GM18526 (cell line): ENCODE data around the gene DAPL1.

Experiments
- POLR2A ChIP-seq: IDR thresholded peaks from 3 replicates; pipeline ENCODE4 v1.6.1; 2011; ENCODE audit not compliant: insufficient read length; ENCODE audit errors: extremely low read depth

DAPL1 gene

DNA sequence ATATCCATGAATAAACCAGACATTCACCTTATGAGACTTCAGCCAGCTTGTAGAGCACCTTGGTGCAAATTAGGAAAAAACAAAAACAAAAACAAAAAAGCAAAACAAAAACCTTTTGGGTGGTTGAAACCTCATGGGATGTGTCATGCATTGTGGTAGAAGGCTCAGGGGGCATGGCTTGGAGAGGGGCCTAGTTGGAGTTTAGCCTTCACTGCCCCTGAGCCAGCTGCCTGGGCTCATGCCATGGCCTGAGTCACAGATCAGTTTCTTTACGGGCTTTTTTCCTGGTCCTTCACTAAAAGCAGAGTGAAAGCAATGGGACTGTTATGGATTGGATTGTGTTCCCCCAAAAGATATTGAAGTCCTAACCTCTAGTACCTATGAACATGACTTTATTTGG lies 22.0 kb upstream of the DAPL1 start:
- TF ChIP-seq POLR2A: no peak

GRCh38 chr2:158774681-158775080 lies 20.4 kb upstream of the DAPL1 start:
- no peak for TF ChIP-seq POLR2A

DNA sequence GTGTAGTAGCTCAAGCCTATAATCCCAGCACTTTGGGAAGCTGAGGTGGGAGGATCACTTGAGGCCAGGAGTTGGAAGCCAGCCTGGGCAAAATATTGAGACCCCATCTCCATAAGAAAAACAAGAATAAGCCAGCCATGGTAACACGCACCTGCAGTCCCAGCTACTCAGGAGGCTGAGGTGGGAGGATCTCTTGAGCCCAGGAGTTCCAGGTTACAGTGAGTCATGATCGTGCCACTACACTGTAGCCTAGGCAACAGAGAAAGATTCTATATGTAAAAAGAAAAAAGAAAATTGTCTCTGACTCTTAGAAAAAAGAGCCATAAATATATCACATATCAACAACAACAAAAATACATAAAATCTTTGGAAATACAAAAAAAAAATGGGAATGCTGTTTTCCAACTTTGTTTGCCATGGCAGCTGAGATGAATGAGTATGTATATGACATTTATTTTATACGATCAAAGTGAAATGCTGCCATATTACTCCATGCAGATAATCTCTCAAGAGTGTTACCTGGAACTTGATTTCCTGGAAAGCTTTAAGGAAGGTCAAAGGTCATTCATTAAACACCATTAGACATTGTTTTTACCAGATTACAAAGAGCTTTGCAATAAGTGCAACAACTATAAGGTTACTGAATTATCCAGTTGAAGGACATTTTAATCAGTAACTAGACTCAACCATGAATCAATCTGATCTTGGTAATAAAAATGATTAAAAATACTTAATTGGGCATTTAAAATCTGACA lies 19.7 kb upstream of the DAPL1 start:
- no peak for TF ChIP-seq POLR2A

DNA sequence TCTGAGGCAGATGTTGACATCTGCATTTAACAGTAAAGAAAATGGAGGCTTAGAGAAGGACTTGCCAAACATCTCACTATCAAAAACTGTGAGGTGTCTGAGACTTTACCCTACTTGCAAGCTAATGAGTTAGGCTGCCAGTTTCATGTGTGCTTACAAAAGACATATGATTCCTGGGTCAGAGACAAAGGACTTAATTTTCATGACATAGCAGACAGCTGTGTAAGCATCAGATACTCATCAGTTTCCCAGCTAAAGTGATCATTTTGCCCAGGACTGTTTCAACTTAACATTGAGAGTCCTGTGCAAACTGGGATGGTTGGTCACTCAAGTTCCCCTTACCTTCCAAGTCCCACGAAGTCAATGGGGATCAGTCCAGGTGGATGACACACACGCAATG lies 18.9 kb upstream of the DAPL1 start:
- TF ChIP-seq POLR2A: no peak

DNA sequence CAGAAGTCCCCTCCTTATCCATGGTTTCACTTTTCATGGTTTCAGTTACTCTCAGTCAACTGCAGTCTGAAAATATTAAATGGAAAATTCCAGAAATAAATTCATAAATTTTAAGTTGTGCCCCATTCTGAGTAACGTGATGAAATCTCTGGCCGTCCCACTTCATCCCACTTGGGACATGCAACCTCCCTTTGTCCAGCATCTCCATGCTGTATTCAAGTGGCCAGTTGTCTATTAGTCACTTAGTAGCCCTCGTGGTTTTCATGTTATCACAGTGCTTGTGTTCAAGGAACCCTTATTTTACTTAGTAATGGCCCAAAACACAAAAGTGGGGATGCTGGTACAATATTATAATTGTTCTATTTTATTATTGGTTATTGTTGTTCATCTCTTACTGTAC lies 18.0 kb upstream of the DAPL1 start:
- no peak for TF ChIP-seq POLR2A

DNA sequence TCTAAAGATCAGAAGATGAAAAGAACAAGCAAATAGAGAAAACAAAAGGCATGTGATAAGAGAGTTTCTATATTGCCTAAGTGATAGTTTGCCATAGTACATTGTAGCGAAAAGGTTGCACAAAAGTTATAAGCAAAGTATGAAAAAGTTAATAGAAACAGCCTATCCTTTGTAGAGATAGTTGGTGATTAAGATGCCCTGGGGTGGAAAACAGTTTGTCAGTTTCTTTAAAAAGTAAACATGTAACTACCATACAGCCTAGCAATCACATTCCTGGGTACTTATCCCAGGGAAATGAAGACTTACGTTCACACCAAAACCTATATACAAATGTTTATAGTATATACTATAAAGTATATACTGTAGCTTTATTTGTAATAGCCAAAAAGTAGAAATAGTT lies 16.9 kb upstream of the DAPL1 start:
- no peak for TF ChIP-seq POLR2A

GRCh38 chr2:158779621-158780020 lies 15.5 kb upstream of the DAPL1 start:
- no peak for TF ChIP-seq POLR2A

GRCh38 chr2:158781353-158781961 lies 13.7 kb upstream of the DAPL1 start:
- no peak for TF ChIP-seq POLR2A

GRCh38 chr2:158782136-158782535 lies 13.0 kb upstream of the DAPL1 start:
- no peak for TF ChIP-seq POLR2A

- TF ChIP-seq POLR2A: no peak
These were observed 12.5 kb upstream of the DAPL1 start for GRCh38 chr2:158782616-158783015.

- TF ChIP-seq POLR2A: no peak
These were observed 11.2 kb upstream of the DAPL1 start for GRCh38 chr2:158783923-158784322.

DNA sequence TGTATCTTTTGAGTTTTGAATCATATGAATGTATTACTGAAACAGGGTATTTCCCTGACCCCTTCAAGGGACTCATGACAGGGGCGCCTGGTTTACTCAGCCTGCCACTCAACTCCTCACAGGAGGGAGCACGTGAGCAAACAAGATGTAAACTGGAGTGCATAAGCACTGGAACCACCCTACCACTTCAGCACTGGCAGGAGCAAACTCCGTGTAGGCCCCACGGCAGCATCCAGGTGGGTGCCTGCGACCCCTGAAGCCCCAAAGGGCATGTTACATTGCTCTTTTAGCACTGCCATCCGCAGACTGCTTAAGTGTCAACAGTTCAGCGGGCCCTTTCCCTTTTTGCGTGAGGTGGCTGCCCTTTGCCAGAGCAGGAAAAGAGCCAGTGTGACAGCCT lies 8.2 kb upstream of the DAPL1 start:
- TF ChIP-seq POLR2A: no peak

- TF ChIP-seq POLR2A: no peak
These were observed 6.2 kb upstream of the DAPL1 start for GRCh38 chr2:158788951-158789350.

- TF ChIP-seq POLR2A: no peak
These were observed 1.5 kb downstream of the DAPL1 start for GRCh38 chr2:158796652-158797051.

DNA sequence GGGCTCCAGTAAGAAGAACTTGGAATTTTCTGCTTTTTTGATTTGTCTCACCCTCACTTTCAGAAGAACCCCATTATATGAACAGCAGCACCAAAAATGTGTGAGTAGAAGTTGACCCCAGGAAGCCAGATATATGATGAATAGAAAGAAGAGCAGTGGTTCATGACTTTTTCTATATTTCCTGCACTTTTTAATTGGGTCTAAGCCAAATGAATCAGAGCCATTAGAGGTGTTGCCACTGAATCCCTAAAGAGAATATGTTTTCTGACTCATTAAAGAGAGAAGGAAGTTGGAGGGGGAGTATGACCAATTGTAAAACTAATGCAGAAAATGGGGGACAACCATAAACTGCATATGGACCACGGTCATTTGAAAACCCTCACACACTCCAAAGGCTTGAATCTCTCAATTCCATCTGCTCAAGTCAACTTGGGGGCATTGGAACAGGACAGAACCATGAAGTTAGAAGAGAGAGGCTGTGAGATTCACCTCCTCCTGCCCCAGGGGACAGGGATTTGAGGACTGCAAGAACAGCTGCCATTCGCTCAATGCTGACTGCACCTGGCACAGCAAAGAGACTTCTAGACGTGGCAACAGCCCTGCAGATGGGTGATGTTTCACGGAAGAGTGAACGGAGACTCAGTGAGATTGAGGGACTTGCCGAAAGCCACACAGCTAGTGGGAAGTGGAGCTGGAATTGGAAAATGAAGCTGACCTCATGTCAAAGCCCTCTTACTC lies 3.0 kb downstream of the DAPL1 start:
- no peak for TF ChIP-seq POLR2A

DNA sequence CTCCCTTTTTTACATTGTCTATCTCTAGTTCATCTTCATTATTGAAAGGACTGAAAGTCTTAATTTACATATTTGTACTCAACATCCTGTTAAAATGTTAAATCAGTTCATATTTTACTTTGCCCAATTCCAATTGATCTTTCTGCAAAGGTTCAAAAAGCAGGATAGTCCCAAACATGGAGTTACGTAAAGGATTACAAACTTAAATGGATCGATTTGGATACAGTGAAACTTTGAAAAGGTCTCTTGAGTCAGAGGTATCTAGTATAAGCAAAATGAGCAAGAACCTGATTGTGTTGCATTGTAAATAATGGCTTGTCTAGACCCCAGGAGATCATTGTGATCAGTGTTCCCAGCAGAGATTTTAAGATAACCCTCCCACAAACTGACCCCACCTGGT lies 4.1 kb downstream of the DAPL1 start:
- no peak for TF ChIP-seq POLR2A
